RKO (cell line): ENCODE measurements around the gene CD82.
"Not testable (repeated sequence)": the region's sequence is repeated elsewhere in the genome, so short reads cannot be mapped to it uniquely, and the experiment has no call there.

Experiments
- DNase-seq: peaks from one replicate; pipeline ENCODE4 v3.0.0-alpha.2; 2016; ENCODE audit warnings: low spot score

CD82 gene

DNA sequence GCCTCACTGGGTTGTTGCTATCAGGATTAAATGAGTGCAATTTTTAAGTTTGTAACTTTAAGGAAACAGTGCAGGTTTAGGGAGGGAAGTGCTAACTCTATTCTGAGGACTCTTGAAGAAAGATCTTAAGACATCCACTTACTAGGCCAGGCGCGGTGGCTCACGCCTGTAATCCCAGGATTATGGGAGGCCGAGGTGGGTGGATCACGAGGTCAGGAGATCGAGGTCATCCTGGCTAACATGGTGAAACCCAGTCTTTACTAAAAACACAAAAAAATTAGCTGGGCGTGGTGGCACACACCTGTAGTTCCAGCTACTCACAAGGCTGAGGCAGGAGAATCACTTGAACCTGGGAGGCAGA, 5.5 kb upstream of the CD82 start:
- not testable (repeated sequence) for DNase-seq

DNA sequence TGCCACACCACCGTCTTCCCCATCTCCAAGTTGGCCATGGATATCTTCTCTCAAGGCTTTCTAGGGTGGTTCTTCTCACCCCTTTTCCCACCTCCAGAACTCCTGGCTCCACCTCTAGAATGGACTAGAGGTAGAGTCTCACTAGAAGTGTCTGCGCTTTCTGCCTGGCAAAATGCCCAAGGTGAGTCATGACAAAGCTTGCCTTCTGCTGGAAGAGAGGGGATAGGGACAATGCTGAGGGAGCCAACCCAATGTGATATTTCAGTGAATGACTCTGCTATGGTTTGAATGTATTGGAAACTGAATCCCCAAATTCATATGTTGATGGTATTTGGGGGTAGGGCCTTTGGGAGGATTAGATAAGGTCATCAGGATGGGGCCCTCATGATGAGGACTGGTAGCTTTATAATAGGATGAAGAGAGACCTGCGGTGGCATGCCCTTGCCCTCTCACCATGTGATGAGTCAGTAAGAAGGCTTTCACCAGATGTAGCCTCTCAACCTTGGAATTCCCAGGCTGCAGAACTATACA, 4.1 kb upstream of the CD82 start:
- no peak for DNase-seq

DNA sequence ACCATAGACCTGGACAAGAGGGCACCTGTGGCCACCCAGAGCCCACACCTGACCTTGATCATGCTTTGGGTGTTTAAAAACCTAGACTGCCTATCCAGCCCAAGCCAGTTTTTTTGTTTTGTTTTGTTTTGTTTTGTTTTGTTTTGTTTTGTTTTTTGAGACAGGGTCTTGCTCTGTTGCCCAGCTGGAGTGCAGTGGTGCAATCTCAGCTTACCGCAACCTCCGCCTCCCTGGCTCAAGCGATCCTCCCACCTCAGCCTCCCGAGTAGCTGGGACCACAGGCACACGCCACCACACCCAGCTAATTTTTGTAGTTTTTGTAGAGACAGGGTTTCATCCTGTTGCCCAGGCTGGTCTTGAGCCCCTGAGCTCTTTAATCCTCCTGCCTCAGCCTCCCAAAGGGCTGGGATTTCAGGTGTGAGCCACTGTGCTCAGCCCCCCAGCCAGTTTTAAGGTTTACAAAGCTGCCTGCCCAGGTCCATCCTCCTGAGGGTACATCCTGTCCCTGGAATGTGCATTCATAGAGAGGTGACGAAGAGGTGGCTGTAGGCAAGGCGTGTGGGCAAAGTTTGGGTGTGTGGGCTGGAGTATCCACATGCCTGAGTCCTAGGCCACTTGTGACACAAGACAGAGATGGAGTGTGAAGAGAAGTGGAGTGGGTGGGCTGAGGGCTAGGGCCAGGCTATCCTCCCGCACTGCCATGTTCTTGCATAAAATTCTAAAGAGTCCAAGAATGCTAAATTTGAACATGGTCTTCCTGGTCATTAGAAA, 3.3 kb upstream of the CD82 start:
- no peak for DNase-seq

DNA sequence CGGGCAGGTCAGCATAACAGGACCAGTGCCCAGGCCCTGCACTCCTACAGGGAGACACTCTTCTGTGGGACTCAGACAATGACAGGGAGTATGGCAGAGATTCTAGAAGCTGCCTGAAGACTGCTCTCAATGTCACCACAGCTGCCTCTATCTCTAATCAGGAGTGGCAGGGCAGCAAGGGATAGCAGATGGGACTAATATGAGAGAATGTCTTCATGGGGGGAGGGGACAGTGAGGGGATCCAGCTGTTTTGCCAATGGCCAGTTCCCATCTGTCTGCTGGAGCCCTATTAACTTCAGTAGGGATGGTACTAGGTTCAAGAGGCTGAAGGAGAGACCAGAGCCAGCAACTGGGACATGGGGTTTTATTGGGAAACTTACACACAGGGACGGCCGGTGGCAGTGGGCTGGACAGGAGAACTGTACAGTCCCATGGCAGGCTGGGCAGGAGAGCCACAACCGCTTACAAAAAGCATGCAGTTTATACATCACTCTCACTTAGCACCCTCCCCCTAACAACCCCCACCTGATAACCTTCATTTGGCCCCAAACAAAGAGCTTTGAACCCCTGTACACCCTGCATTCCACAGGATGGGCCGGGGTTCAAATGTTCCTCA, 2.5 kb upstream of the CD82 start:
- DNase-seq: no peak

DNA sequence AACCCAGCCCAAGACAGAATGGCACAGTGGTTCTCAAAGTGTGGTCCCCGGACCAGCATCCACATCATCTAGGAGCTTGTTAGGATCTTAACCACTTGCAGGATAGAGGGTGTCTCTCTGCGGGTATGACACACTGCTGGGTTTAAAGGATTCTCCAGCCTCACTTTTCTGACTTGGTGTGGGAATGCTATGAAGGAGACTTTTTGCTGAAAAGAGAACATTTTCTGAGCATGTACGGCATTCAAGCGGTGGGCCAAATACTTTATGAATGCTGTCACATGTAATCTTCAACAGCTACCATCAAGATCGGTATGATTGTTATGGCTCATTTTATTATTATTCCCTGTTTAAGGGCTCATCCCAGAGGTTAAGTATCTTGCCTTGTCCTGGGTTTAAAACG, 1.8 kb upstream of the CD82 start:
- DNase-seq: no peak

DNA sequence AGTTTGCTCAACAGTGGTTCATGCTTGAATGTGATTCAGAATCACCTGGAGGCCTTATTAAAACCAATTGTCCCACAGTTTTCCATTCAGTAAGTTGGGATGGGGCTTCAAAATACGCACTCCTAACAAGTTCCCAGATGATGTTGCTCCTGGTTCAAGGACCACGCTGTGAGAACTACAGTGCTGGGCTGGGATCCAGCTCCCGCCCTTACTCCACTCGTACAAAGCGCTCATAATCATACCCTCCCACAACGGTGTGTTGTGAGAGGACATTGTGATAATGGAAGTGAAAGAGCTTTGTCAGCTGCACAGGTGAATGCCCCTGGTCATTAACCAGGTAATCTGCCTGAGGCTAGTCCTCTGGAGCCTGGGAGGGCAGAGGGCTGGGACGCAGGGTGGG, 1.3 kb upstream of the CD82 start:
- DNase-seq: no peak

DNA sequence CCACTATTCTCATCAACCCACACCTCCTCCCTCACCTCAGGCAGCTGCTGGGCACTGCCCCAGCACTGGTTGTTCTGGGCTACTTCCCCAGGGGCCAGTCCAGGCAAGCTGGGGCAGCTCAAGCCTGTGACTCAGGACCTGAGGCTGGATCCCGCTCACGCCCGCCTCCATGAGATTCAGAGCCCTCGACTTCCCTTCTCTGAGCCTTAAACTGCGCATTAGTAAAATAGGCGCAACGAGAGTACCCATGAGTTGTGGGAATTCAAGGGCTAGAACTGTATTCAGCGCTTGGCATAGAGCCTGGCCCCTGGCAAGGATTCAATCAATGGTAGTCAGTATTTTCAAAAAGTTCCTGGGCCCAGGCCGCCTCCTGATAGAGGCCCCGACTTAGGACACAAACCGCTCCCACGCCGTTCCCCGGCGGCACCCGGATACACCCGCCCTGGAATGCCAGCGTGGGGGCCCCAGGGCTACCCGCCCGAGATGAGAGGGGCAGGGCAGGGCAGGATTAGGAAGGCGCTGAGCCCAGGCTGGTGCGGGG, 723 bp upstream of the CD82 start:
- peak; percentile 78 for DNase-seq

DNA sequence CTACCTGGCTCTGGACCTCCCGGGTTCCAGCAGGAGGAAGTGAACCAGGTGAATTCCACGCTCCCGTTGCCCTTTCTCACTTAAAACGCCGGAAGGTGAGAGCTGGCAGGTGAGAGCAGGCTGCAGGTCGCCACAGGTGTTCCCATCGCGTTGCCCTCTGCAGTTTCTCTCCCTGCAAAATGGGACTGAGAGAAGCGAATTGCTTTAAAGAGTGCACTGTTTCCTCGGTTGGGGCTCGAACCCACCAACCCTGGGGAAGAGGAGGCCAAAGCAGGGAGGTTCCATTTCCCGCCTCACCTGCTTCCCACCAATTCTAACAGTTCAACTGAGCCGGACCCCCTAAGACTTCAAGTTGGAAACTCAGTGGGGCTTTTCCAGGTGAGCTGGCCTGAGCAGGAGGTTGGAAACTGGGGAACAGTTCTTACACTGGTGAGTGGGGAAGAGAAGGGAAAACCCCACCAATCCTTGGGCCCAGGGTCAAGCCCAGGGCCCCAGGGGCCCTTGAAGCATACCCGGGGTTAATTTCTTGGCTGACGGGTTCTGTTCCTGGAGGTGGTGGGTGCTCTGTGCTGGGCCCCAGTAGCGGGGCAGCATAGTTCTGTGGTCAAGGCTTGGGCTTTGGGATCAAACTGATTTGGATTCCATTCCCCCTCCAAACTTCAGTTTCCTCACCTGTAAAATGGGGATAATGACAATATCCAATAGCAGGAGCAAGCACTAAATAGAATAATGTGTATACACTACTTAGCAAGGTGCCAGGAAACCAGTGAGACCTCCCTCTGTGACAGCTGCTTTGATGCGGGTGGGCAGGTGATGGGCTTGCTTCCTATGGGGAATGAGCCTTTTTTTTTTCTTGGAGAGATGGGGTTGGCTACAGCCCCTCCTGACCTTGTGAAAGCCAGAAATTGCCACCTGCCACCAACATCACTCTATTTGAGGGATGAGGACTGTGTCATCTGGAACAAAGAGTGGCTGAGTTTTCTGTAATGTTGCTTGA, 788 bp downstream of the CD82 start:
- no peak for DNase-seq

DNA sequence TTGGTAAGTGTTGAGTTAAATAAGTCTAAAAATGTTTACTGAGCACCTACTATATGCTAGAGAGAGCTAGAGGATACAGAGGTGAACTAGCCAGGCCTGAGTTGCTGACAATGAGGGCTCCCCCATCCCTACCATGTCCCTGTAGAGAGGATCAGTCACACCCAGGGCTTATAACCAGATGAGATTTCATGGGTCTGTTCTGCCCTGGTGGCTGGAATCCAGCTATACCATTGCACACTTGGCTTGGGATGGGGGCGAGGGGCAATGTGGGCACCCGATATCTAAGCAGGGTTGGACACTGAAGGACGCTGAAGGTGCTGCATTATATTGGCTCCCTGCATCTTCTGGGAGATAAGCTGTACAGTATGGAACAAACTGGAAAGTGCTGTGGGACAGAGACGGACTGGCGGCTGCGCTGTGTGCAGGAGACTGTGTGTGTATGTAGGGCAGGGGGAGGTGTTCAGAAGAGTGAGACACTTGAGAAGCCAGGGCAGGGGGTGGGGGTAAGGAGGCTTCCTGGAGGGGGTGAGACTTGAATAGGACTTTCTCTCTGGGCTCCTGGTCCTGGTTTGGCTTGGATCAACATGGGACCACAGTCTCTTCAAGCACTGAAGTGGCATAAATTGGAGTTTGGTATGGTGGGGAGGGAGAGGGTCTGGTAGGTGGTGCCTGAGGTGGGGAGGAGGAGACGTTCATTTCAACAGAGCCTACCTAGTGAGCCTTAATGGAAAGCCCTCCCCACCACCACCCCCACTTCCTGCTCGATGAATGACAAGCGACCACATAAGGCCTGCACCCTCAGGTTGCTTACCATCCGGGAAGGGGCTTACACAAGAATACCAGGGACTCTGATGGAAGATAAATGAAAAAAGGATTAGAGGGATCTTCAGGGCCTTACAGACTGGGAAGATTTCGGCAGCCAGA, 1.8 kb downstream of the CD82 start:
- no peak for DNase-seq

DNA sequence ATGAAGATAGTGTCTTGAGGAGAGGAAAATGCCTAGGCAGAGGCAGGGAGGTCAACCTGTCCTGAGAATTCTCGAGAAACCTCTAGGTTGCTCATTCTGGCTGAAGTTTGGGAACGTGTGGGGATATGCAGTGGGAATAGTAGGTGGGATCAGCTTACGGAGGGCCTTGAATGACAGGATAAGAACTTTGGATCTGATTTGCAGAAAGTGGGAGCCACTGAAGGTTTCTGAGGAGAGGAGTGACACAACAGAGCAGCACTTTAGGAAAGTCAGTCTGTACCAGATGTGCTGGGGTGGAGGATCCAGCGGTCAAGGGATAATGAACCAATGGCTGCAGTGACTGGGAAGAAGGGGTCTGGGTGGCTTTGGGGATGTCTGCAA, 2.4 kb downstream of the CD82 start:
- DNase-seq: no peak

DNA sequence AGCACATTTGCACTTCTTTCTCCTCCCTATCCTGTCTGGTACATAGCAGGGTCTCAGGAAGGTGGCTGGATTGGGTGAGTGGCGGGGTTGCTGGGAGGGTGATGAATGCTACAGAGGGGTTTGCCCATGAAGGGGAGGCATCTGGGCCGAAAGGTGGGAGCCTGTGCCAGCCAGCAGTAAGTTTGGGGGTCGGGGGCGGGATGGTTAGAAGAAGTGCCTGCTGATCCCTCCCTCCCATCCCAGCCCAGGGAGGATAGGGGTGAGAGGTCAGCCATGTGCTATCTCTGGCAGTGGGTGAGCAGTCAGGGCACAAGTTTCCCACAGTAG, 2.8 kb downstream of the CD82 start:
- DNase-seq: no peak

DNA sequence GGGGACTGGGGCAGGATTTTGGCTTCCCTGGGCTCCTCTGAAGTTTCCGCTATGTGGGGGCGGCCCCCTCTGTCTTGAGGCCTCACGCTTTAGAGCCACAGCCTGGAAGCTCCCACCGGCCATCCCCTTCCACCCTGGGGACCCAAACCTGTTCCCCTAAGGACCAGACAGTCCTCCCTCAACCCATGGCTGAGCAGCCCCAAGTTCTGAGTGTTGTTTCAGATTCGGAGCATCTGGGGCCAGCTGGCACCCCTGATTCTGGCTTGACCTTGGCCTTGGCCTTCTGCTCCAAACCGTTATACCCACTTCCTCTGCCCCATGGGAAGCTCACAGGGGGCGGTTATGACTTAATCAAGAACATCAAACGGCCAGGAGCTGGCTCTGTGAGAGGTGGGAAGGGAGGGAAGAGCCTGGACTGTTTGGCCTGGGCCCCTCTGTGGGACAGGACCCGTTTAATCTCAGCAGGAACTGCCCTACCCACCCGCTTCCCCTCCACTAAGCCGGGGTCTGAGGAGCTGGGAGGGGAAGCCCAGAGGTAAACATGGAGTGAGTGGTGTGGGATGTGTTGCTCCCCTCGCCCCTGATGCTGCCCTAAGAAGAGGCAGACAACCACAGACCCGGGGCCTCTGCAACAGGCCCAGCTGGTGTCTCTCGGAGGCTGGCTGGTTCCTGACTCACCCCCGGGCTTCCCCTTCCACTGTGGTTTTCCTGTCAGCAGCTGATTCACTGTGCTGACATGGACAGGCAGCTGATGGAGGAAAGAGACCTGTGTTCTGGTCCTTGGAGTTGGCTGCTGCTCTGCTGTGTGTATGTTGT, 3.4 kb downstream of the CD82 start:
- DNase-seq: peak; percentile 86

DNA sequence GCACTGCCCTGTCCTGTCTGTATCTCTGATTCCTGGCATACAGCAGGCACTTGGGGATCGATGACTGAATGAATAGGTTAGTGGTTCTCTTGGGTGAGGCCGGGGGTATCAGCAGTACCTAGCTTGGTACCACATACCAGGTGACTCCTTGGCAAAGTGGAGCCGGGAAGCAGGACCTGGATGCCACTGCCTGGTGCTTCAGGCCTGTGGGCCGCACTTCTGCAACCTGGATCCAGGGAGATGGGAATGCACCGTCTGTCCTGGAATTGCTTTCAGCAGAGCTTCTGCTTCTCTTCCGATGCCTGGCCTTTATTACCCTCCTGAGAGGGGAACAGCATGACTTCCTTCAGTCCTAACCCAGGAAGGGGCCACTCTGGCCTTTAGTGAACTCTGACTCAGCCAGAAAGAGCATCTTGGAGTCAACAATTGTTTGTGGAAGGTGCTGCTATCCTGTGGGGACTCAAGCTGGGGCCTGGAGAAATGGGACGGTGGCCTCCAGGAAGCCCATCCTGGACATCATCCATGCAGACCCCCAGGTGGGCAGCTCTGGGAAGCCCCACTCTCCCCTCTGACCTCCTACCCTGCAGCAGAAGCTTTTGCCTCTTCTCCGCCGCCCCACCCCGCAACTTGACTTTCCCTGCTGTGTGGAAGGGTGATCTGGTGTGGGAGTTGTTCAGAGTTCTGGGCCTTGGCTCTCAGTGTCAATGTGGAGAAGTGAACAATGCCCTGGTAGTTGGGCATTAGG, 5.1 kb downstream of the CD82 start:
- DNase-seq: no peak

DNA sequence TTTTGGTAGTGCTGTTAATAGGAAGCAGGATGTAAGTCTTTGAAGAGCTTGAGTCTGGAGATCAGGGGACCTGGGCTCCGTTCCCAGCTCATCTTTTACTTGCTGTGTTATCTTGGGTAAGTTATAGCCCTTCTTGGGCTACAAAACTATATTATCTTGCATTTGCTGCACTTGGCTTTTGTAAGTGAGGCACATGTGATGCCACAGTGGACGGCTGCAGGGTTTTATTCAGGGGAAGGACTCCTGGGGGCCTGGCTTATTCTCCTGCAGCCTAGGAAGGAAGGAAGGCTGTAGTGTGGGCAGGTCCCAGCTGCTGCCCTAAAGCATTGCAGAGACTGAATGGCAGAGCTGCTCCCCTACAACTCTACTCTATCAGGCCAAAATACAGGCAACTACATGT, 6.4 kb downstream of the CD82 start:
- no peak for DNase-seq

DNA sequence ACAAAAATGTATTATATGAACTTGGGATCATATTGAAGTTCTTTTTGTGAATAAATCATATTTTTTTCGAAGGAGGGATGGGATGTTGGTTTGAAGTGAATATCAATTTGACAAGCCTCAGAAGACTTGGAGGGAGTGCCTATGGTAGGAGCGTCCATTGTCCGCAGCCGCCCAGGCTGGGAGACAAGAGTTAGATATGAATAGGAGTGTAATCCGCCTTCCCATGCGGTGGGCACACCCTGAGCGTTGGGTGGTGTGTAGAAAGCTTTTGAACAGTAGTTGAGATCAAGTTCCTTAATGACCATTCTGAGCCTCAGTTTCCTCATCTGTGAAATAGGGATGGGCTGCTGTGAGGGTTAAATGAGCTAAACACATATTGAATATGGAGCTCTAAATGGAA, 7.0 kb downstream of the CD82 start:
- no peak for DNase-seq

DNA sequence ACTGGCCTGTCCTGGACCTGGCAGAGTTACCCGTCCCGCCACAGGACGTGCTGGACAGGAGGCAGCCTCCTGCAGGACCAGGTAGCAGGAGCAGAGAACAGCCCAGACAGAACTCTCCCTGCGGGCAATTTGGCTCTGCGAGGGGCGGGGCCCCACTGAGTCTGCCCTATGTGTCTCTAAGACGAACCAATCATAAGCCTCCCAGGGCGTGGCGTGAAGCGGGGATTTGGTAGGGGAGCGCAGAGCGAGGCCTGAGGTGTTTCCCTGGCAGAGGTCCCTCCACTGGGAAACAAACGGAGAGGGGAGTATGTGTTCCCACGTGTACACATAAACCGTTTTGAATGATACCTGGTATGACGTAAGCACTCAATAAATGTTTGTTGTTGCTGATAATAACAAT, 7.4 kb downstream of the CD82 start:
- DNase-seq: no peak

DNA sequence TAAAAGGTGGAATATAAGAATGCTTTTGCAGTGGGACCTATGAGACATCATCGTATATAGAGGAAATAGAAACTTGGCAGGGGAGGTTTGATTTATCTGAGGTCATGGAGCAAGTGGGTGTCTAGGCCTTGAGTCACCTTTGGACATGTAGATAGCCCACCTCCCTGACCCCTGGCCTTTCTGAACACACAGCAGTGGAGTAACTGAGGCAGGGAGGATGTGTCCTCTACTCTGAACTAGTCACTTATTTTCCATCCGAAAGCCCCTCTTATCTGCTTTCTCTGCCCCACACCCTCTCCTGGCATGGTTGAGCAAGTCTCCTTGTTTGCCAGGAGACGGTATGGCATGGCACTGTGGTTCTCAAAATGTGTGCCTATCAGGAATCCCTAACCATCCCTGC, 7.9 kb downstream of the CD82 start:
- no peak for DNase-seq

DNA sequence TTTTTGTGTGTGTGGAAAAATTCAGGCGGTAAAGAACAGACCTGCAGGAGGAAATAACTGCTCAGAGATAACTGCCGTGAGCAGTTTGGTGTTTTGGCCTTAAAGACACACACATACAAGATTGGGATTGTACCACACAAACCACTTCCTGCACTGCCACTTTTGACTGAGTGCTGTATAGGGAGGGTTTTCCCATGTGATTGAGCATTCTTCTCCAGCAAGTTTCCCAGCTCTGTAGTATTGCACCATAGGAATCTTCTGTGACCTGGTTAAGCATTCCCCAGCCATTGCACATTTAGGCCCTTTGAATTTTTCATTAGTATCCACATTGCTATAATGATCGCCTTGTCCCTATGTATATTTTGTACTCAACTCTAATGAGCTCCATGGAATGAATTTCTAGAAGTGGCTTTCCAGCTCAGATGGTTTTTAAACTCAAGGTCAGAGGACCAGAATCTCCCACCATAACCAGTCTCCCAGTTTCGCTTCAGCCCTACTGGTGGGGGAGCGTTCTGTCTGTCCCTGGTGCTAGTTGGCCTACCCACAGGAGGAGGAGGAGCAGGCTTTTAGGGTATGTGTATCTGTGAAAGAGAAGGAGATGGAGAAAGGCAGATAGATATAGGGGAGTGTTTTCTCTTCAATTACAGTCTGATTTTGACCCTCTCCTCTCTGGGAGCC, 9.3 kb downstream of the CD82 start:
- no peak for DNase-seq

DNA sequence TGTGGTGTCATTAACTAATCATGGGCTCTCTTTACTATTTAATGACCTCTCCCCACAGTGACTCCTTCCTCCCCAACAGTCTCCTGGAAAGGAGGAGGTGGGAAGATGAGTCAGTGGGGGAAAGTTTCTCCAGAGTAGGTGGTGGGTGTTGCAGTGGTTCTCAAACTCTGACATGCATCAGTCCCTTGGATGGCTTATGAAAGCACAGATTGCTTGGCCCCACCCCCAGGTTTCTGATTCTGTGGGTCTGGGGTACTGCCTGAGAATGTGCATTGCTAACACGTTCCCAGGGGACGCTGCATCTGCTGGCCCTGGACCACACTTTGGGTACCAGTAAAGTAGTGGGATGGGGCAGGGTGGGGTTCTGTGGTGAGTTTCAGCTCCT, 9.8 kb downstream of the CD82 start:
- no peak for DNase-seq
